Hepatocyte (in vitro differentiated cells): ENCODE measurements around the gene LRRC14B. TPM values are rescaled to one million over a fixed set of nuclear protein-coding genes. Genes with fewer than 3 reads are reported as not detected.
"Not testable (repeated sequence)": the region's sequence is repeated elsewhere in the genome, so short reads cannot be mapped to it uniquely, and the experiment has no call there.

Source experiments
- DNase-seq: peaks from one replicate; pipeline ENCODE4 v3.0.0-alpha.2; 2016; ENCODE audit warnings: low spot score
- H2AFZ ChIP-seq: fragments of 200-600 bp; sonication (generic); 2 replicates; pipeline ENCODE4 v1.6.0; 2016; ENCODE audit warnings: antibody characterized with exemption, mild to moderate bottlenecking
- H3K27ac ChIP-seq: fragments of 200-600 bp; sonication (generic); 2 replicates; pipeline ENCODE4 v1.5.1; 2016; ENCODE audit warnings: mild to moderate bottlenecking
- H3K27me3 ChIP-seq: fragments of 200-600 bp; sonication (generic); 2 replicates; pipeline ENCODE4 v1.6.1; 2016
- H3K36me3 ChIP-seq: fragments of 200-600 bp; sonication (generic); replicated peaks from 2 replicates; pipeline ENCODE4 v1.5.1; 2016; ENCODE audit warnings: low read depth; ENCODE audit not compliant: insufficient read depth
- H3K4me1 ChIP-seq: fragments of 200-600 bp; sonication (generic); 2 replicates; pipeline ENCODE4 v1.5.1; 2016; ENCODE audit warnings: mild to moderate bottlenecking, moderate library complexity; ENCODE audit not compliant: insufficient read depth
- H3K4me2 ChIP-seq: fragments of 200-600 bp; sonication (generic); 2 replicates; pipeline ENCODE4 v1.6.0; 2016
- H3K4me3 ChIP-seq: fragments of 200-600 bp; sonication (generic); 2 replicates; pipeline ENCODE4 v1.5.1; 2016; ENCODE audit warnings: mild to moderate bottlenecking
- H3K79me2 ChIP-seq: fragments of 200-600 bp; sonication (generic); 2 replicates; pipeline ENCODE4 v1.6.0; 2017; ENCODE audit warnings: mild to moderate bottlenecking
- H3K9me2 ChIP-seq: fragments of 200-600 bp; sonication (generic); replicated peaks from 2 replicates; pipeline ENCODE4 v1.6.0; 2017; ENCODE audit warnings: mild to moderate bottlenecking; ENCODE audit not compliant: insufficient read depth
- H3K9me3 ChIP-seq: fragments of 200-600 bp; sonication (generic); 2 replicates; pipeline ENCODE4 v1.5.1; 2016; ENCODE audit warnings: low read depth, mild to moderate bottlenecking
- H4K20me1 ChIP-seq: fragments of 200-600 bp; sonication (generic); 2 replicates; pipeline ENCODE4 v1.6.0; 2016; ENCODE audit warnings: mild to moderate bottlenecking; ENCODE audit not compliant: insufficient read depth, poor library complexity, severe bottlenecking
- CTCF ChIP-seq: fragments of 200-600 bp; sonication (generic); IDR thresholded peaks from 2 replicates; pipeline ENCODE4 v1.5.1; 2016; ENCODE audit warnings: antibody characterized with exemption, mild to moderate bottlenecking; ENCODE audit not compliant: poor library complexity
- EZH2 ChIP-seq: fragments of 200-600 bp; sonication (generic); IDR thresholded peaks from 2 replicates; pipeline ENCODE4 v1.6.1; 2016; ENCODE audit warnings: antibody characterized with exemption, mild to moderate bottlenecking, borderline replicate concordance
- EZH2phosphoT487 ChIP-seq: fragments of 200-600 bp; sonication (generic); IDR thresholded peaks from one replicate; pipeline ENCODE4 v1.6.1; 2018; ENCODE audit warnings: antibody characterized with exemption, mild to moderate bottlenecking, low read depth, moderate library complexity; ENCODE audit not compliant: unreplicated experiment, severe bottlenecking
- WGBS: methylation state at CpG from one replicate; pipeline ENCODE4 v1.1.6; 2016; ENCODE audit warnings: low lambda C conversion rate; ENCODE audit errors: missing lambda C conversion rate; 5-methylcytosine and 5-hydroxymethylcytosine counted together
- polyA plus RNA-seq: library from polyadenylated mRNA; unstranded; fragments of >200 nt; fragmentation: Nextera tagmentation; extraction: Ambion mirVana; gene quantifications from 2 replicates; pipeline ENCODE4 v1.2.1, GENCODE V29; 2016
- total RNA-seq: library from RNA; depleted of rRNA; stranded (reverse); fragments of >200 nt; gene quantifications from 2 replicates; pipeline ENCODE4 v1.2.3, GENCODE V29; 2014

The LRRC14B gene
- total and polyA plus RNA-seq, 2 experiments from 2014 or later, result 0.18 TPM; not detected in 1

GRCh38 chr5:217494-218456 is 26.5 kb downstream of the LRRC14B start, which contains the start of the genes CCDC127 and SDHA:
Gene CCDC127, minus strand, starts transcription at chr5:218153. Its CDS starts 1,304 bp downstream, at chr5:216849.
Gene SDHA, plus strand, starts transcription at chr5:218320. Its CDS starts 36 bp downstream, at chr5:218356.
- Histone ChIP-seq H2AFZ (peak within 1 kb of the TSS; percentile 92), H3K4me2 (peak within 1 kb of the TSS; percentile 90), H4K20me1 (peaks cover 33% of the 10 kb centered on the region), H3K4me1 (peaks cover 17% of the 10 kb centered on the region), H3K27ac (peak within 1 kb of the TSS; percentile 75), H3K4me3 (peak within 1 kb of the TSS; percentile 90), H3K79me2 (peaks cover 72% of the 10 kb centered on the region)
- H3K9me3 ChIP-seq, H3K36me3 ChIP-seq, H3K27me3 ChIP-seq, H3K9me2 ChIP-seq: not testable (repeated sequence)
- peak; percentile 99 for DNase-seq
- TF ChIP-seq CTCF, result peak; percentile 53
- WGBS, result 4% methylated on average over 75 of the region's 75 CpGs

GRCh38 chr5:218457-219291 is 27.4 kb downstream of the LRRC14B start:
- H2AFZ ChIP-seq, result peak overlapping the region; percentile 62
- peaks cover 76% of the 10 kb centered on the region for H3K79me2 ChIP-seq
- DNase-seq, result peak; percentile 62

GRCh38 chr5:219460-219863 is 28.2 kb downstream of the LRRC14B start:
- peaks cover 38% of the 10 kb centered on the region for H4K20me1 ChIP-seq
- H3K27me3 ChIP-seq, result no peaks in the 10 kb centered on the region
- no peak for DNase-seq
- TF ChIP-seq EZH2, result no peak
- TF ChIP-seq EZH2phosphoT487, result no peak
- no peak for TF ChIP-seq CTCF
- H3K4me3 ChIP-seq, result peak overlapping the region; percentile 79
- no peaks in the 10 kb centered on the region for H3K36me3 ChIP-seq
- H3K9me3 ChIP-seq, result no peaks in the 10 kb centered on the region
- peak overlapping the region; percentile 90 for H3K4me2 ChIP-seq
- H3K79me2 ChIP-seq, result peaks cover 73% of the 10 kb centered on the region
- H3K9me2 ChIP-seq, result no peaks in the 10 kb centered on the region
- no peak overlapping the region for H2AFZ ChIP-seq
- peaks cover 17% of the 10 kb centered on the region for H3K4me1 ChIP-seq
- WGBS, result 41% methylated on average over 9 of the region's 9 CpGs
- no peak overlapping the region for H3K27ac ChIP-seq

More at GRCh38 chr5:218457-219291, 27.4 kb downstream of the LRRC14B start:
- Histone ChIP-seq H3K36me3 (no peaks in the 10 kb centered on the region), H3K9me2 (no peaks in the 10 kb centered on the region), H3K27me3 (no peaks in the 10 kb centered on the region), H3K4me3 (peak overlapping the region; percentile 79), H3K9me3 (no peaks in the 10 kb centered on the region), H4K20me1 (peaks cover 38% of the 10 kb centered on the region), H3K27ac (peak overlapping the region; percentile 61), H3K4me2 (peak overlapping the region; percentile 90), H3K4me1 (peaks cover 17% of the 10 kb centered on the region)
- WGBS, result under 1% methylated on average over 54 of the region's 73 CpGs
- no peak for TF ChIP-seq EZH2phosphoT487
- no peak for TF ChIP-seq CTCF
- TF ChIP-seq EZH2, result no peak
